Liver (tissue), 9 donors: ENCODE data around the gene MTIF3. TPM values are rescaled to one million over a fixed set of nuclear protein-coding genes. Genes with fewer than 3 reads are reported as not detected.

ENCODE experiments used
- DNase-seq: peaks from one replicate; pipeline ENCODE4 v3.0.0-alpha.2; 2017; ENCODE audit warnings: low spot score
- H3K27ac ChIP-seq, 2 donors: one replicate each; pipeline ENCODE4 v1.7.0; 2013; ENCODE audit warnings: inconsistent platforms in 2 of 2, low read length in 2 of 2, control low read depth in 1 of 2, low read depth in 1 of 2, mild to moderate bottlenecking in 1 of 2
- H3K27me3 ChIP-seq, 4 donors: one replicate each; pipeline versions ENCODE4 v1.6.1 to v1.7.0; 2013; ENCODE audit warnings: low read length in 3 of 4, inconsistent platforms in 1 of 4, mild to moderate bottlenecking in 1 of 4, moderate library complexity in 1 of 4; ENCODE audit not compliant: control insufficient read depth in 4 of 4, insufficient read depth in 4 of 4
- H3K36me3 ChIP-seq, 4 donors: one replicate each; pipeline versions ENCODE4 v1.6.1 to v1.7.0; 2013; ENCODE audit warnings: low read length in 3 of 4, mild to moderate bottlenecking in 3 of 4, low read depth in 1 of 4, moderate library complexity in 1 of 4; ENCODE audit not compliant: control insufficient read depth in 4 of 4, insufficient read depth in 3 of 4
- H3K4me1 ChIP-seq, 4 donors: one replicate each; pipeline versions ENCODE4 v1.6.1 to v1.7.0; 2013; ENCODE audit warnings: low read length in 3 of 4, mild to moderate bottlenecking in 3 of 4, moderate library complexity in 1 of 4; ENCODE audit not compliant: control insufficient read depth in 4 of 4, insufficient read depth in 4 of 4
- H3K4me3 ChIP-seq, 3 donors: one replicate each; pipeline versions ENCODE4 v1.6.1 to v1.7.0; 2013; ENCODE audit warnings: low read length in 3 of 3, control low read depth in 1 of 3, low read depth in 1 of 3, mild to moderate bottlenecking in 1 of 3
- H3K9ac ChIP-seq, 2 donors: one replicate each; pipeline ENCODE4 v1.7.0; 2013; ENCODE audit warnings: low read length in 2 of 2, mild to moderate bottlenecking in 2 of 2, moderate library complexity in 2 of 2, control low read depth in 1 of 2, low read depth in 1 of 2
- H3K9me3 ChIP-seq, 4 donors: one replicate each; pipeline versions ENCODE4 v1.6.1 to v1.7.0; 2013; ENCODE audit warnings: low read length in 3 of 4; ENCODE audit not compliant: control insufficient read depth in 4 of 4
- ATF3 ChIP-seq: IDR thresholded peaks from 2 replicates; pipeline ENCODE4 v1.6.1; 2016; ENCODE audit warnings: antibody characterized with exemption
- CTCF ChIP-seq: fragments of 150-350 bp; IDR thresholded peaks from 2 replicates; pipeline ENCODE4 v1.5.1; 2017; ENCODE audit warnings: improper control_type of control experiment, low read depth, low read length; ENCODE audit not compliant: missing input control
- EGR1 ChIP-seq, 2 donors: IDR thresholded peaks; 2 replicates each; pipeline ENCODE4 v1.6.1; 2016 to 2018; ENCODE audit warnings: antibody characterized with exemption in 2 of 2, low read depth in 2 of 2
- FOXA1 ChIP-seq: IDR thresholded peaks from 2 replicates; pipeline ENCODE4 v1.6.1; 2016; ENCODE audit warnings: antibody characterized with exemption
- FOXA2 ChIP-seq: IDR thresholded peaks from 2 replicates; pipeline ENCODE4 v1.6.1; 2016; ENCODE audit warnings: antibody characterized with exemption
- GABPA ChIP-seq, 2 donors: IDR thresholded peaks in 1 of 2; conservative IDR thresholded peaks in 1 of 2; 2 replicates each; pipeline ENCODE4 v1.6.1; 2016; ENCODE audit warnings: antibody characterized with exemption in 2 of 2, mild to moderate bottlenecking in 1 of 2, moderate library complexity in 1 of 2
- HNF4A ChIP-seq, 2 donors: conservative IDR thresholded peaks; 2 replicates each; pipeline ENCODE4 v1.6.1; 2016; ENCODE audit warnings: antibody characterized with exemption in 2 of 2, mild to moderate bottlenecking in 2 of 2
- HNF4G ChIP-seq: IDR thresholded peaks from 2 replicates; pipeline ENCODE4 v1.6.1; 2016; ENCODE audit warnings: antibody characterized with exemption
- JUND ChIP-seq, 2 donors: IDR thresholded peaks; 2 replicates each; pipeline ENCODE4 v1.6.1; 2016; ENCODE audit warnings: antibody characterized with exemption in 2 of 2
- MAX ChIP-seq: IDR thresholded peaks from 2 replicates; pipeline ENCODE4 v1.6.1; 2016; ENCODE audit warnings: antibody characterized with exemption
- NR2F2 ChIP-seq: IDR thresholded peaks from 2 replicates; pipeline ENCODE4 v1.6.1; 2016; ENCODE audit warnings: antibody characterized with exemption
- RAD21 ChIP-seq, 2 donors: IDR thresholded peaks; 2 replicates each; pipeline ENCODE4 v1.6.1; 2016; ENCODE audit warnings: antibody characterized with exemption in 2 of 2, mild to moderate bottlenecking in 2 of 2
- REST ChIP-seq: IDR thresholded peaks from 2 replicates; pipeline ENCODE4 v1.6.1; 2016; ENCODE audit warnings: antibody characterized with exemption, mild to moderate bottlenecking
- RXRA ChIP-seq, 2 donors: IDR thresholded peaks; 2 replicates each; pipeline ENCODE4 v1.6.1; 2017 to 2018; ENCODE audit warnings: antibody characterized with exemption in 2 of 2, mild to moderate bottlenecking in 1 of 2
- SP1 ChIP-seq: IDR thresholded peaks from 2 replicates; pipeline ENCODE4 v1.6.1; 2018; ENCODE audit warnings: antibody characterized with exemption, mild to moderate bottlenecking
- TAF1 ChIP-seq: conservative IDR thresholded peaks from 2 replicates; pipeline ENCODE4 v1.6.1; 2016; ENCODE audit warnings: antibody characterized with exemption, mild to moderate bottlenecking
- YY1 ChIP-seq: IDR thresholded peaks from 2 replicates; pipeline ENCODE4 v1.6.1; 2016; ENCODE audit warnings: antibody characterized with exemption, mild to moderate bottlenecking
- ZBTB33 ChIP-seq: IDR thresholded peaks from 2 replicates; pipeline ENCODE4 v1.6.1; 2016; ENCODE audit warnings: antibody characterized with exemption
- WGBS: extraction: QIAGEN DNeasy Blood & Tissue Kit; methylation state at CpG from one replicate; pipeline ENCODE4 v1.1.7; 2013; 5-methylcytosine and 5-hydroxymethylcytosine counted together
- polyA plus RNA-seq, 2 donors: library from polyadenylated mRNA; stranded (reverse) in 1 of 2; unstranded in 1 of 2; fragments of 200-250 nt in 1 of 2; fragments of >200 nt in 1 of 2; fragmentation: Nextera tagmentation in 1 of 2; extraction: Ambion mirVana in 1 of 2; gene quantifications; one replicate each; pipeline versions ENCODE4 v1.2.1 to v1.2.3, GENCODE V29; 2013 to 2015
- total RNA-seq, 2 donors: library from RNA; depleted of rRNA; stranded (reverse); fragments of >200 nt; gene quantifications; one replicate each; pipeline ENCODE4 v1.2.3, GENCODE V29; 2014
- donor health status: healthy.
- donor health status: healthy.
- donor health status: healthy.
- donor health status: healthy.
- donor health status: healthy.

Gene MTIF3
- total and polyA plus RNA-seq, 4 donors: 28.0 to 62.1 (median 32.8) TPM

GRCh38 chr13:27404680-27405079 is 45.7 kb downstream of the MTIF3 start (continued):
- TF ChIP-seq CTCF: no peak
- TF ChIP-seq HNF4G: peak; percentile 12
- TF ChIP-seq SP1: peak; percentile 12
- TF ChIP-seq TAF1: peak; percentile 64
- TF ChIP-seq FOXA2: no peak

GRCh38 chr13:27403727-27404385 is 46.5 kb downstream of the MTIF3 start:
- H3K9ac ChIP-seq: peak overlapping the region in 1 of 2 donors; percentile 70
- peak in 1 of 2 donors; percentile 14 for TF ChIP-seq EGR1 (IDR thresholded peaks at IDR 0.05; ENCODE audit: low read depth in 2 of 2)
- peak; percentile 93 for TF ChIP-seq SP1
- peak in 1 of 2 donors; percentile 66 for TF ChIP-seq JUND (IDR thresholded peaks at IDR 0.05)
- peak in 1 of 2 donors; percentile 36 for TF ChIP-seq GABPA (IDR thresholded peaks at IDR 0.05 in 1 of 2, conservative IDR thresholded peaks at IDR 0.05 in 1 of 2)
- peak; percentile 79 for TF ChIP-seq MAX
- peak; percentile 70 for TF ChIP-seq REST
- TF ChIP-seq FOXA2: peak; percentile 33
- TF ChIP-seq RAD21 (IDR thresholded peaks at IDR 0.05): peak; percentile 13 to 39
- TF ChIP-seq NR2F2: peak; percentile 66
- TF ChIP-seq ZBTB33: peak; percentile 49
- no peak for TF ChIP-seq ATF3
- TF ChIP-seq FOXA1: no peak
- peak; percentile 94 for TF ChIP-seq TAF1
- TF ChIP-seq RXRA (IDR thresholded peaks at IDR 0.05): peak; percentile 88 to 89
- TF ChIP-seq YY1: peak; percentile 83
- peak; percentile 38 for TF ChIP-seq HNF4G
- TF ChIP-seq HNF4A (conservative IDR thresholded peaks at IDR 0.05): peak; percentile 69 to 76
- no peak for TF ChIP-seq CTCF
- no peaks in the 10 kb centered on the region for H3K27me3 ChIP-seq
- peak overlapping the region; percentile 84 to 94 for H3K27ac ChIP-seq
- H3K4me1 ChIP-seq: peaks cover 3 to 44% (median 32%) of the 10 kb centered on the region in 4 donors
- no peaks in the 10 kb centered on the region for H3K36me3 ChIP-seq
- DNase-seq: peak; percentile 52
- 19% methylated on average over 10 of the region's 10 CpGs for WGBS
- H3K9me3 ChIP-seq: no peaks in the 10 kb centered on the region
- H3K4me3 ChIP-seq: peak overlapping the region; percentile 15 to 51 (median 19)
